Activated naive CD4-positive, alpha-beta T cell treated with Interleukin-2 at 50 U/mL for 16 hours (primary cell): Measurements from ENCODE around the gene TCF7.

Experiments
- DNase-seq: peaks from one replicate; pipeline ENCODE4 v3.0.0-alpha.2; 2020

Gene TCF7

DNA sequence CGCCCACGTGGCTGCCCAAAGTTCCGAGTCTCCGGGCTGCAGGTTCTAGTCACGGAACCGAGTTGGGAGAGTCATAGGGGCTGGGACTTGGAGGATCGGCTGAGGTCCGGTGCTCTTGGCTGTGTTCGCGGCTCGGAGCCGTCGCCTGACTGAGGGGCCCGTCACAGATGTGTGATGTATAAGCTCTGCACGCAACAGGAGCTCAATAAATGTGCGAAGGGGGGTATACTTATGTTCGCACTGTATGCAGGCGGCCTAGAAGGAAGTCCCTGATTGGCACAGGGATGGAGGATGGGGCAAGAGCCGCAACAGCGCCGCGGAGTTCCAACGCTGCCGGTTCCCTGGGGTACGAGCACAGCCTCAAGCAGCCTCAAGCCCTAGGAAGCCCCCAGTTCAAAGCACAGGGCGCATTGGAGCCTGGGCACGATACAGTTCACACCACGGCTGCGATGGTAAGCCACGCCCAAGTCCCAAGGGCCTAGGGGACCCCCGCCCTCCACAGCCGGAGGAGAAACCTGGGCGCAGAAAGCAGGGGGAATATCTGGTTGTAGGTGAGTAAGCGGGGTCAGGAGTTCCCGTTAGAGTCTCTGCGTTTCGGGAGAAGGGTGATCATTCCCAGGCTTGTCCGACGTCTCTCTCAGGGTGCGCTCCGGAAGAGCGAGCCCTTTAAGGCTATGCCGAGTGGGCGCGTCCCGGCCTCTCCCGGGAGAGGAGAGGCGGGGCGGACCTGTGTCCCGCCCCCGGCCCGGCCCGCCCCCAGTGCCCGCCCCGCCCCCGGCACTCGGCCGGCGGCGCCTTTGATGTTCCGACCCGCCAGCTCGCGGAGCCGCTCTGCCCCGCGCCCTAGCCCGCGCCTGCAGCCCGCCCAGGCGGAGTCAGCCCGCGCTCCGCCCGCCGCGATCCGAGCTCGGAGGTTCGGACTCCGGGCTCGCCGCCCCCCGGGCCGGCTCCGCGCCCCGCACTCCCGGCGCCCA, at the start of gene TCF7:
Gene TCF7, plus strand, starts transcription at position 780 of the 974 bp plus-strand sequence. CDS start 226 bp downstream, outside the sequence.
- peak; percentile 72 for DNase-seq

DNA sequence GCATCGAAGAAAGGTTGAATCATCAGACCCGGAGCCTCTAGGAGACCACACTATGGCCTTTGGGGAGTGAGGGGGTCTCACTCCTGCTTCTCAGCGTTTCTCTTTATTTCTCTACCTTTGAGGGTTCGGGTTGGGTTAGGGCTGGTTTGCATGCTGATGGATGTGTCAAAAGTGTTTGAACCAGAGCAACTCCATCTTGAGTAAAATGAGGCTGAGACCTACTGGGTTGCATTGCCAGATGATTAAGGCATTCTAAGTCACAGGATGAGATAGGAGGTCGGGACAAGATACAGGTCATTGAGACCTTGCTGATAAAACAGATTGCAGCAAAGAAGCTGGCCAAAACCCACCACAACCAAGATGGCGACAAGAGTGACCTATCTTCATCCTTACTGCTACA, 44.9 kb upstream of the TCF7 start:
- DNase-seq = no peak

DNA sequence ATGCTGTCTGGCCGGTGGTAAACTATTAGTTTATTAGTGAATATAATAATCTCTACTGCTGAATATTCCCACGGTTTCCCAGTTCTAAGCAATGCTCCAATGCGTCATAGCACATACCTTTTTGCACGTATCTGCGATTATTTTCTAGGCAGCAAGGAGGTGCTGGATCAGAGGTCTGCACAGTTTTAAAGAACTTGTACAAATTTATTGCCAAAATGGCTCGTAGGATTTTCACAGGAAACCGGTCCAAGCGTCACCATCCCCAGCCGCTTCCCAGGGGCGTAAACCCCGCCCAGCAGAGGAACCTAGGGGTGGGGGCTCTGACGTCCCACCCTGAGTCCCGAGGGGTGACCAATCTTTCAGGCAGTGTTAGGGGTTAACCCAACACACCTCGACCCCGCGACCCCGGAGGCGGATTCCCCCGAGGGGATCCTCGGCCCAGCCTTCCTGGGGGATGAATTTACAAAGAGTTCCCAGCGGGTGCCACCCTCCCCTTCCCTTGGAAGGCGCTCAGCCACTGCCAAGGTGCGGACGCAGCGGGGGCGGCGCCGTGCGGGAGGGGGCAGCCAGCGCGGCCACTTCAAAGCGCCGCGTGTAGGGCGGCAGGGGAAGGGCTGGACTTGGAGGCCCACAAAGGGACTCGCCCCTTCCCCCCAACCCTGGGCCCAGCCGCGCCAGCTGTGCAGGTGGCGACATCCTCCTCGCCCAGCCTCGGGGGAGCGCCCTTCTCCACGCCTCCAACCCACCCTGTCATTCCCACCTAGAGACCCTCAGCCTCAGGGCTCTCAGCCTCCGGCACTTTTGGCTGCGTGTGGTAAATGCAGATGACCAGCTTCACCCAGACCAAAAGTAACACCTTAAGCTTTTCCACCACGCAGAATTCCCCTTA, 43.5 kb upstream of the TCF7 start:
- peak; percentile 49 for DNase-seq

DNA sequence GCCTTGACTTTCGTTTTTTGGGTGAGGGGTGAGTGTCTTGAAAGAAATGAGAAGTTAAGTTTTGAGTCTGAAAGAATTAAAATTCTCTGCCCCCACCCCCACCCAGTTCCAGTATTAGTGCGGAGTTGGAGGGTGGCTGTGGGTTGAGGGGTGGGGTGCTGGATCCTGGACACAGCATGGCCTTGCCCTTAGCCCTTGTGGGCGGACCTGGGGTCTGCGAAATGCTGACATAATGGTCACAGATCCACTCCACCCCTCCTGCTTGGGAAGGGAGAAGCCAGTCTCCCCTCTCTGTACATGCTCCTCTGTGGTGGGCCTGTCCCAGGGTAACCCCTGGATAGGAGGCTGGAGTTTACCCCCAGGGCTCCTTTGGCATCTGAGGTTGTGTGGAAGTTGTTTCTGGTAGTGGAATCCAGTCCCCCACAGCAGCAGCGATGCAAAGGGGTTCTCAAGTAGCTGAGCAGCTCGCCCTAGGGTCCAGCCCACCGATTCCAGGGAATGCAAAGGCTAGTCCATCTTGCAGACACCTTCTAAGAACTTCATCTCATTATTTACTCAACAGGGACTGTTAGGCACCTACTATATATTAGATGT, 42.8 kb upstream of the TCF7 start:
- no peak for DNase-seq

DNA sequence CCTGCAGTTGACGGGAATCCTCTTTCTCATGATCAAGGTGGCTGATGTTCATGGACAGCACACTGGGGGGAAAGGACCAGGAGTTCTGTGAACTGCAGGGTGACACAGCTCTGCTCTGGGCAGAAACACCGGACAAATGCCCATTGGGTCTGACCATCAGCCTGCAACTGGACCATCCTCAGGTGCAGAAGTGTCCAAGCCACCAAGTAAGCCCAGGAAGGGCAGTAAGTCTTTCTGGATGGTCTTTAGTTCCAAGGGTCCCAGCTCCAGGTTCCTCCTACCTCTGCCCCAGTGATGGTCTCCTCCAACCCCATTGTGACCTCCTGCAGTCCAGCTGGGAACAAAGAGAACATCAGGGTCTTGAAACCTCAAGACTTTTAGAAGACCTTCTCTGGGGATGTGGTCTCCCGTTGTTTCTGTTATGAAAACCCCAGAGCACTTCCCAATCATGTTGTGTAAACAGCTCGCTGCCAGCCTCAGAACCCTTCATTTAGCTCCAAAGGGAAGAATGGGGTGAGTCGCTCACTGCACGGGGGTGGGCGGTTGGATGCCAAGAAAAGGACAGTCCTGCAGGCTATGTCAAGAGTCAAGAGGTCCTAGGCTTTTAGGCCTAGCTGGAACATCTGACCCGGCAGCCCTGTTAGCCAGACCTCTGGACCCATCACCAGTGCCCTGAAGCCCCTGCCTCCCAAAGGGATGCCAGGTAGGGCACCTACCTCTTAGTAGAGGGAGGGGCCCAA, 41.8 kb upstream of the TCF7 start:
- no peak for DNase-seq

DNA sequence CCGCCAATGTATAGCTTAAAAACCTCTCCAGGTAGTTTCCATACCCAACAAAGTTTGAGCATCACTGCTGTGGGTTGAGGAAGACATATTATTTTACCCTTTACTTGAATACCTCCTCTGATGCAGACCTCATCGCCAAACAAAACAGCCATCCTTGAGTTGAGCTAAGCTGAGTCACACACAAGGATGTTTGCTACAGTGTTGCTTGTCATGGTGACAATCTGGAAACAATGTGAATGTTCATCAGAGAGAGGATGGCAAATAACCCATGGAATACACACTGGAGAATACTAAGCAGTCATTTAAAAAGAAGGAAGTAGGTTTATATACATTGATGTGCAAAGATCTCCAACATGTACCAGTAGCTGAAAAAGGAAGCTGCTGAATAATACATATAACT, 41.1 kb upstream of the TCF7 start:
- no peak for DNase-seq

DNA sequence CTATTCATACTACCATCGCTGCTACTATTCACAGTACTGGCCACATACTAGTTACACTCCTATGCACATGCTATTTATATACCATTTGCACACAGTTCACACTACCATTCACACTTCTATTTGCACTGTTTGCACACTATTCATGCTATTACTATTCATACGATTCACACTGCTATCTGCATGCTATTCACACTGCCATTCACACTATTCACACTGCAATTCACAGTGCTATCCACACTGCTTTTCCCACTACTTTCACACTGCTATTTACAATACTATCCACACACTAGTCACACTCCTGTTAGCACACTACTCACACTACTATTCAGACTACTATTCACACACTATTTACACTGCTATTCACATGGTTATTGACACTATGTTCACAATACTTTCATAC, 39.4 kb upstream of the TCF7 start:
- DNase-seq = no peak

DNA sequence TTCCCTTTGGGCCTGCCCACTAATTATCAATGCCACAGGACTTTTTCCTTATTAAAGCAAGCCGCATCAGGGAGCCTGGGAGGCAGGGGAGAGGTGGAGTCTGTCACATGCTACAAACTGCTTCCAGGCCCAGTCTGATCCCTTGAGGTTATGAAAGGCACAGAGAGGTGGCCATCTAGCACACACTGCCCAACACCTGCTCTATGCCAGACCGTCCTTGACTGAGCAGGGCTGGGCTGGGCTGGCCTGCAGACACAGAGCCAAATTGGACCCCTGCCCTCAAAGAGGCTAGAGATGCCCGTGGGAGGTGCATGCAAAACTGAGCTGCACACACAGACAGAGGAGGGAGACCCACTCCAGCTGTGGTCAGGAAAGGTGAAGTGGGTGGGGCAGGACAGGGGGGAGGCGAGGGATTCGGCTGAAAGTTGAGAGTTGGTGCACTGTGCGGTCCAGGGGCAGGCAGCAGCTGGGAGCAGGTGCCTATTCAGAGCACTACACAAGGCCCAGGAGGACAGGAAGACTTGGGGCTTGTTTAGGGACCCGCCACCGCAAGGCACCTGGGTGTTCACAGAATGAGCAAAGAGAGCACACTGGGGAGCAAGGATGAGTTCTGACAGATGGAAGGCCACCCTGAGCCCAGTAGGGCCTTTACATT, 36.4 kb upstream of the TCF7 start:
- no peak for DNase-seq

DNA sequence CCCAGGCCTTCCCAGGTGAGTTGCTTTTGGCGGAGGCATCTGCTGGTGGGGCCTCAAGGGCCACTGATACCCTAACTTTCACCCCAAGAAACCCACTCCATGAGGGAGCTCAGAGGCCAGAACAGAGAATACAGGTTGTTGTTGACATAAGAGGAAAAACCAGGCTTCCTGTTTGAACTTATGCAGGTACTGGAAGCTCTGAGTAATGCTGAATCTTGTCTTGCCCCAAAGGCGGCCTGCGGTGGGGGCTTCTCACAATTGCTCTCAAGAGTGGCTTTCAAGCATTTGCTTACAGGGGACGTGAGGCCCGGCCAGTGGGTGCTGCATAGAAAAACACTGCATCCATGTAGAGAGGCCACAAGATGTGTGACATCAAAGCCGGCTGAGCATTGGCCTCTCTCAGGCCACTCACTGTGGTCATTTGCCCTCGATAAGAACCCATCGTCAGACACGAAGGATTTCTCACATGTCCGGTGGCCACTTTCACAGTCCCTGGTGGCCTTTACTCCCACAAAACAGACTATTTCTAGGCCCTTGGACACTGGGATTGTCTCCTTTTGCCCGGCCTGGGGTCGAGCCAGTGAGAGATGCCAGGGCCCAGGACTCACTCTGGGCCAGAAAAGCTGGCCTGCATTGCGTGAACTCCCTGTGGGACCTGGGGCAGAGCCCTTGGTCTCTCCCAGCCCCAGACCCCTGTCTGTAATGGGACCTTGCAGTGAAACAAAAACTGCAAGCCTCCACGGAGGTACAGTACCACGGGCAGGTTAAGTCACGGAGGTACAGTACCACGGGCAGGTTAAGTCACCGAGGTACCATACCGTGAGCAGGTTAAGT, 34.5 kb upstream of the TCF7 start:
- DNase-seq = peak; percentile 74

DNA sequence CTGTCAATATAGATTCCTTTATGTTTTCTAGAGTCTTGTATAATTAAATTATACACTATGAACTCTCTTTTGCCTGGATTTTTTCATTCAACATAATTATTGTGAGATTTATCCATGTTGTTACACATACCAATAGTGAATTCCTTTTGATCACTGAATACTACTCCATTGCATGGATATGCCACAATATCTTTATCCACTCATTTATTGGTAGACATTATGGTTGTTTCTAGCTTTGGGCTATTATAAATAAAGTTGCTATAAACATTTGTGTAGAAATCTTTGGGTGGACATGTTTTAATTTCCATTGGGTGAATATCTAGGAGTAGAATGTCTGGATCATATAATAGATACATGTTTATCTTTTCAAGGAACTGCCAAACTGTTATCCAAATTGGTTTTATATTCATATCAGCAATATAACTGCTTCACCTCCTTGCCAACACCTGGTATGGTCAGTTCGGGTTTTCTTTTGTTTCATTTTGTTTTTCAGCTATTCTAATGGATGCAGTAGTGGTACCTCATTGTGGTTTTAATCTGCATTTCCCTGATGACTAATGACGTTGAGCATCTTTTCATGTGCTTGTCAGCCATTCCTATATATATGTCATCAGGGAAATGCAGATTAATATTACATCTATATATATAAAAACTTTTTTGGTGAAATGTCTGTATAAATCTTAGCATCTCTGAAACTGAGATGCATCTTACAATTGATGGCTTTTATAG, 32.1 kb upstream of the TCF7 start:
- no peak for DNase-seq

DNA sequence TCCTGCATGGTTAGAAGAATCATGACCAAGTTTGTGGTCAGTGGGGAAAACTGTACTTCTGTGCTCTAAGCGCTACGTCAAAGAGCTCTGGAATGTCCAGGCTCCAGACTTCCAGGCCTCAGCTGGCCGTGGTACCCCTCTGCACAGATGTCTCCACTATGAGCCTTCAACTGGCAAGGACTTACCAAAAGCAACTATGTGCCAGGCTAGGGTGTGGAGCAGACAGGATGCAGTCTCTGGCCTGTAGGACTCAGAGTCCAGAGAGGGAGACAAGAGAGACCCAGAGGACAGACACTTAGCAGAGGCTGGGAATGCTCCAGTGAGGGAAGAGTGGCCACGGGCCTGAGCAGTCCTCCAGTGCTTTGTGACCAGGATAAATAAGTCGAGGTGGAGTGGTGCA, 31.0 kb upstream of the TCF7 start:
- no peak for DNase-seq

DNA sequence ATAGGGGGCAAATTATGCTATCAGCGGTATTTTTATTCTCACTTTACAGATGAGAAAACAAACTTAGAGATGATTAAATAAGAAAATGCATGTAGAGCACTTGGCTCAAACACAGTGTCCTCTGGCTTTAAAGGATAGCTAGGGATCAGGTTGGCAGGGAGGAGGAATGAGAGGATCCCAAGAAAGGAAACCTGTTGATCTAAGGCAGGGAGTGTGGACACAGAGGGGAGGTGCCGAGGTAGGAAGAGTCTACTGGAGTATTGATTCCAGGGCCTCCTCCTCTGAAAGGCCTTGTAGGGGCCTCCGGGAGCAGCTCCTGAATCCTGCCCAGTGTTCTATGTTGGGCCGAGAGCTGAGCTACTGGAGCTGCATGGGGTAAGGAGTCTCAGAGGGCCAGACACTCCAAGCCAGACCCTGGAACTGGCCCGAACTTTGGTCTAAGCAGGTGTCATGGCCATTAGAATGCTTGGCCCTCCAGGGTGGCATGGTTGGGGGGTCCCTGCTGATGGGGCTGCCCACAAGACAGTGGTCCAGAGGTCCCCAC, 30.4 kb upstream of the TCF7 start:
- no peak for DNase-seq

DNA sequence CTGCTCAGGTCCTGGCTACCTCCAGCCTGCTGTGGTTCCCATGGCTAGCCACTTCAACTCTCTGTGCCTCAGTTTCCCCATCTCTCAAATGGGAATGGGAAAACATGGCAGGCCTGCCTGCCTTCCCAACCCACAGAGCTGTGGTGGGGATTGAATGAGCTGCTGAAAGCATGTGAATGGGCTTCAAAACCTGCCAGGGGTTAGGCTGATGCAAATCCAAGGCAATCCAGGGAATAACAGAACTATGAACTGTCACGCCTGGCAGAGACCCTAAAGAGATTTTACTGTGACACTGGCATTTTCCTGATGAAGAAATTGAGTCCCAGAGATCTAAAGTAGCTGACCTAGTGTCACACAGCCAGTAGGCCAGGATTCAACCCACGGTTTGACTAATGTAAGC, 29.9 kb upstream of the TCF7 start:
- DNase-seq = no peak

DNA sequence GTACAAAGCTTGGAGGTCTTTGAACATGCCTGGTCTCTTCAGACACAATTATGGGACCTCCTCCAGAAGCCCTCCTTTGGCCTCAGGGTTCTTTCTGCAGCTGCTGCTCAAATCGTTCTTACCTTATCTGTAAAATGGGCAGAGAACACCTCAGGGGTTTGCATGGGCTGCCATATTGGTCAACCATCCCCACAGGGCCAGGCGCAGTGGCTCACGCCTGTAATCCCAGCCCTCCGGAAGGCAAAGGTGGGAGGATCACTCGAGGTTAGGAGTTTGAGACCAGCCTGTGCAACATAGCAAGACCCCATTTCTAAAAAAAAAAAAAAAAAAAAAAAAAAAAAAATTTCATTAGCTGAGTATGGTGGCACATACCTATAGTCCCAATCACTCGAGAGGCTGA, 29.1 kb upstream of the TCF7 start:
- DNase-seq = no peak

DNA sequence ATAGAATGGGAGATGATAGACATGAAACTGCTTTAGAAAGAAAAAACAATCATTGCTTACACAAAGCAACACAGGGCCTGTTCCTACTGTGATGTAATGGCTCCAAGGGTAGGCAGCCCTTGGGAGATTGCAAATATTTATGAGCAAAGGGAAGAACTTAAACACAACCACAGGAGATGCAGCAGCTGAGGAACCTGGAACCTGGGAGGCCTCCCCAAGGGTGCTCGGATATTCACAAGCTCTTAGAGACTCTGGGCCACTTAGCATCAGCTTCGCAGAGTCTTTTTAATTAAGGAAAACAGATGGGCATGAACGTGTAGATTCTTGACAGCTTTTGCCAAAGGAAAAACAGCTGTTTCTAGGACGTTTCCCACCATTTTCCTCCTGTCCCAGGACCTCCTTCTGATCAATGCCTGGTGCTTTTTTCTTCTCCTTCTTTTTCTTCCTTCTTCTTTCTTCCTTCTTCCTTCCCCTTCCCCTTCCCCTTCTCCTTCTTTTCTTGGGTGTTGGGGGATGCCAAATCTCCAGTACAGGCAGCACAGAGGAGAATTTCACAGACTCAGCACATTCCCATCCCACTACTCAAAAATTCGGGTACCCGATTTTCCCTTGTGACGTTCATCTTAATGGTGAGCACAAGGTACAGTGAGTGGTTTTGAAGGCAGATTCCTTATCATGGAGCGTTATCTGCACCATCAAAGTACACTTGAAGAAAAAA, 28.1 kb upstream of the TCF7 start:
- no peak for DNase-seq

DNA sequence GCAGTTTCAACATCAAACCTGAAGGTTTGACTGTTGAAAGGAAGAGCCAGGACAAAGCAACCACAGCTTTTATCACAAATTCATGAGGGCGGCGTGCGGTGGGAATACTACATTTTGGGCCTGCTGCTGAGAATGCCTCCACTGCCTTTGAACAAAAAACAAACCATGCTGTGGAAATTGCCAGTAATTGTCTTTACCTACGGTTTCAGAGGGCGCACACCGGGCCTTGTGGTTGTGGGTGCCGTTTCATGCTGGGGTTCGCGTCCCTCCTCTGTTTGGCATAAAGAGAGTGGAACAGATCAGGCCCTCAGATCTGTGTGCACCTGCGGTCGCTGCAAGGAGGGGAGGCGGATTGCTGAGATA, 27.6 kb upstream of the TCF7 start:
- peak; percentile 80 for DNase-seq

DNA sequence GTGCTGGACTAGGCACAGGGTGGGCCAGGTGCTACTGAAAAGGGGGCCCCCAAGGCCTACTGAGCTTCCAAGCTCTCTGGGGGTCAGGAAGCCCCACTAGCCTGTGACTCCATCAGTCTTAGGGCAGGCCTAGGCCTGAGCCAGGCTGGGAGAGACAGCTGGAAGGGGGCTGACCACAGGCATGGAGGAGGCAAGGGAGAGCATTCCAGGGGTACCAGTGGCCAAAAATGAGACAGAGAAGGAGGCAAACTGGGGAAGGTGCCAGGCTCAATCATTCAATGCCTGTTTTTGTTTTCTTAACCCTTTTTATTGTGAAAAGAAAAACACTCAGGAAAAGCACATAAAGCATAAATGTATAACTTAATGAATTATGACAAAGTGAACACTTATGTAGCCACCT, 26.2 kb upstream of the TCF7 start:
- DNase-seq = no peak

DNA sequence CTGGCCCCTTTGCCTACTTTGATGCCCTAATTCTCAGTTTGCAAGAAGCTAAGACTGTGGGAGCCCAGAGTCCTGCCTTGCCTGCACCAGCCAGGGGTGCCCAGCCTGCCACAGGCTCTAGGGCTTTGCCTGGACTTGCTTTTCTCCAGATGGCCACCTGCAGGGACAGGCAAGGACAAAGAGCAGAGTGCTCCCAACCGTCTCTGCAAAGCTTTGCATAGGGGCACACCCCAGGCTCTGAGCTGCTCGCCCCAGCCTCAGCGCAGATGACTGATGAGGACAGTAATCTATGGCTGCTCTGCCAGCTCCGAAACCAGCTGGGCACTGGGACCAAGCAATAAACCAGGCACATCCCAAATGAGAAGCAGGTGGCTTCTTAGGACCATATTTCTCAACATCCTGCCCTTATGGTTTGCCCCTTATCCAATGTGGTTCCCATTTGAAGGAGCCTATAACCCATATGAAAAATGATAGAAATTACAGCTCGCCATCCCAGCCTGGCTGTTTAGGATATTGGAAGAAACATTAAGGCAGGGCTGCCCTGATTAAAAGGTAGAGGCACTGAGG, 25.4 kb upstream of the TCF7 start:
- DNase-seq = no peak

DNA sequence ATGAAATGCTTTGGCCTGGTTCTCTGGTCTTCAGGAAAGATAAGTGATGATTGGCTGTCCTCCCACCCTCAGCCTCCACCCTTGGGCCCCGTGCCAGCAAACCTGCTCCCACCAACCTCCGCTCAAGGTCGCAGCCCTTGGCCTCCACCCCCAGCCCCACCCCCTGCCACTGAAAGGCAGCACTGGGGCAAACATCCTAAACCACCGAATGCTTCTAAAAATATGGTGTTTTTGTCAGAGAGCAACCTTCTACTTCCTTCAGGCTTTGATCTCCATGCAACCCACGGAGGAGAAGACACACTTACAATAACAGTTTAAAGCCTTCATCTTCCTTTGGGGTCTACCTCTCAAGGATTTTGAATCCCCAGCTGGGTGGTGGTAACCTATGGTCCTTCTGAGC, 24.0 kb upstream of the TCF7 start:
- DNase-seq = no peak
